HepG2 (cell line): ENCODE measurements around the gene JMJD8. TPM values are rescaled to one million over a fixed set of nuclear protein-coding genes. Genes with fewer than 3 reads are reported as not detected.
A peak's percentile ranks its signal among the peaks of the same experiment; 100 is the strongest.

Source experiments
- ATAC-seq: fragments of 200-7000 bp; cut with Tn5 transposase; 3 replicates; pipeline ENCODE4 v1.9.1; 2020; ENCODE audit warnings: mild to moderate bottlenecking, moderate library complexity
- BruUV-seq: library from RNA; stranded (reverse); fragments of 400-500 nt; replicated peaks from 2 replicates; lab custom pipeline; 2021; lab: Mats Ljungman, UMichigan
- CTCF ChIA-PET: fragments of 300-600 bp; formaldehyde crosslinking; extraction: SDS; loops from one replicate; lab custom pipeline; 2021; ENCODE audit warnings: low total read pairs, inconsistent platforms, low intra/inter-chr PET ratio; lab: Yijun Ruan, JAX
- POLR2A ChIA-PET: fragments of 350-600 bp; sonication (Branson Sonifier 250); formaldehyde crosslinking; loops from one replicate; lab custom pipeline; 2020; ENCODE audit warnings: antibody characterized with exemption, inconsistent platforms; lab: Yijun Ruan, JAX
- DNase-seq: peaks from one replicate; pipeline ENCODE4 v3.0.0-alpha.2; 2015; ENCODE audit warnings: low spot score
- FAIRE-seq: peaks from 3 replicates; lab custom pipeline; 2011; peaks lifted over from hg19 to GRCh38; lab: Jason Lieb, UNC
- H2AFZ ChIP-seq: one replicate; pipeline ENCODE4 v1.6.1; 2011; ENCODE audit warnings: low read length, inconsistent platforms
- H3K27ac ChIP-seq: fragments of 300-600 bp; 3 replicates; pipeline ENCODE4 v1.8.0; 2011; ENCODE audit warnings: mixed run types, mild to moderate bottlenecking, mixed read lengths, low read length, inconsistent platforms; ENCODE audit not compliant: insufficient read depth; ENCODE audit errors: extremely low read length
- H3K27me3 ChIP-seq, 2 experiments: fragments of 200-600 bp in 1 of 2; 2 replicates in 1 of 2; 3 replicates in 1 of 2; pipeline versions ENCODE4 v1.6.0 to v1.8.0; 2011; ENCODE audit warnings: low read length in 2 of 2, mild to moderate bottlenecking in 2 of 2, moderate library complexity in 2 of 2, inconsistent platforms in 1 of 2; ENCODE audit not compliant: insufficient read depth in 2 of 2, control insufficient read depth in 1 of 2
- H3K36me3 ChIP-seq, 2 experiments: fragments of 200-600 bp in 1 of 2; replicated peaks in 1 of 2; 2 replicates in 1 of 2; 3 replicates in 1 of 2; pipeline versions ENCODE4 v1.5.1 to v1.8.0; 2011; ENCODE audit warnings: low read length in 2 of 2, inconsistent platforms in 1 of 2; ENCODE audit not compliant: insufficient read depth in 2 of 2, control insufficient read depth in 1 of 2
- H3K4me1 ChIP-seq: 2 replicates; pipeline ENCODE4 v1.5.1; 2012; ENCODE audit warnings: low read length, inconsistent platforms; ENCODE audit not compliant: insufficient read depth
- H3K4me2 ChIP-seq: 2 replicates; pipeline ENCODE4 v1.6.0; 2011; ENCODE audit warnings: low read depth, low read length, inconsistent platforms
- H3K4me3 ChIP-seq, 3 experiments: fragments of 200-600 bp in 1 of 3; sonication (generic), shearing (Covaris generic) in 1 of 3; replicated peaks in 1 of 3; 2 replicates each; pipeline ENCODE4 v1.5.1; 2011 to 2016; ENCODE audit warnings: low read length in 3 of 3, inconsistent platforms in 2 of 3, low read depth in 2 of 3, mild to moderate bottlenecking in 2 of 3, control low read depth in 1 of 3, mixed read lengths in 1 of 3; ENCODE audit not compliant: insufficient read depth in 1 of 3
- H3K79me2 ChIP-seq: one replicate; pipeline ENCODE4 v1.6.1; 2011; ENCODE audit warnings: low read length, inconsistent platforms; ENCODE audit not compliant: insufficient read depth
- H3K9ac ChIP-seq: 2 replicates; pipeline ENCODE4 v1.6.0; 2011; ENCODE audit warnings: mild to moderate bottlenecking, low read depth, low read length, inconsistent platforms; ENCODE audit not compliant: insufficient read depth
- H3K9me3 ChIP-seq: 2 replicates; pipeline ENCODE4 v1.5.1; 2012; ENCODE audit warnings: mild to moderate bottlenecking, low read length
- H4K20me1 ChIP-seq: 2 replicates; pipeline ENCODE4 v1.6.0; 2011; ENCODE audit warnings: inconsistent platforms, mild to moderate bottlenecking, low read length, moderate library complexity; ENCODE audit not compliant: insufficient read depth
- GABPB1 ChIP-seq: IDR thresholded peaks from 2 replicates; pipeline ENCODE4 v1.6.1; 2016; ENCODE audit warnings: mild to moderate bottlenecking, missing genetic modification reagents, moderate library complexity, missing compliant biosample characterization
- HNRNPLL ChIP-seq: fragments of 200-400 bp; formaldehyde crosslinking; IDR thresholded peaks from 2 replicates; pipeline ENCODE4 v1.6.1; 2017; ENCODE audit warnings: mild to moderate bottlenecking, low read depth, low read length; ENCODE audit not compliant: poor library complexity, severe bottlenecking
- KDM1A ChIP-seq: IDR thresholded peaks from 2 replicates; pipeline ENCODE4 v1.6.1; 2016; ENCODE audit warnings: missing compliant biosample characterization
- KLF15 ChIP-seq: sonication (generic); formaldehyde crosslinking; IDR thresholded peaks from 2 replicates; pipeline ENCODE4 v1.8.1; 2023; ENCODE audit warnings: borderline replicate concordance, mild to moderate bottlenecking, inconsistent platforms, missing genetic modification reagents, mixed read lengths
- MAFK ChIP-seq, 2 experiments: IDR thresholded peaks in 1 of 2; conservative IDR thresholded peaks in 1 of 2; 2 replicates each; pipeline ENCODE4 v1.6.1; 2011; ENCODE audit warnings: improper control_type of control experiment in 2 of 2, low read length in 2 of 2
- RAD21 ChIP-seq: fragments of 450-650 bp; formaldehyde crosslinking; IDR thresholded peaks from 2 replicates; pipeline ENCODE4 v1.5.0; 2020; ENCODE audit warnings: mild to moderate bottlenecking
- RFXAP ChIP-seq: sonication (generic); formaldehyde crosslinking; IDR thresholded peaks from 2 replicates; pipeline ENCODE4 v1.4.0; 2020; ENCODE audit warnings: missing genetic modification reagents, borderline replicate concordance
- ZBTB38 ChIP-seq: sonication (generic); formaldehyde crosslinking; IDR thresholded peaks from 2 replicates; pipeline ENCODE4 v1.5.1; 2020; ENCODE audit warnings: mild to moderate bottlenecking, missing genetic modification reagents
- ZNF3 ChIP-seq: IDR thresholded peaks from 2 replicates; pipeline ENCODE4 v1.7.0; 2017; ENCODE audit warnings: inconsistent platforms
- ZNF556 ChIP-seq: sonication (generic); formaldehyde crosslinking; IDR thresholded peaks from 2 replicates; pipeline ENCODE4 v1.4.0; 2020; ENCODE audit warnings: mild to moderate bottlenecking, missing genetic modification reagents, borderline replicate concordance
- ZNF567 ChIP-seq: sonication (generic); formaldehyde crosslinking; IDR thresholded peaks from 2 replicates; pipeline ENCODE4 v1.8.1; 2023; ENCODE audit warnings: mild to moderate bottlenecking, missing genetic modification reagents, borderline replicate concordance
- ZNF687 ChIP-seq: sonication (generic); formaldehyde crosslinking; IDR thresholded peaks from 2 replicates; pipeline ENCODE4 v1.5.1; 2020; ENCODE audit warnings: mild to moderate bottlenecking, missing genetic modification reagents, moderate library complexity
- ZNF788 ChIP-seq: sonication (generic); formaldehyde crosslinking; IDR thresholded peaks from 2 replicates; pipeline ENCODE4 v1.5.0; 2020; ENCODE audit warnings: mild to moderate bottlenecking, missing genetic modification reagents, borderline replicate concordance
- WGBS: methylation state at CpG from one replicate; pipeline ENCODE4 v1.1.6; 2017; ENCODE audit warnings: low lambda C conversion rate; 5-methylcytosine and 5-hydroxymethylcytosine counted together
- in situ Hi-C: cut with HindIII; loops from 2 replicates; pipeline ENCODE4 v1.10.0; 2017; ENCODE audit warnings: low pct_unique_long_range_greater_than_20kb; ENCODE audit not compliant: extremely low pct_ligation_motif_present
- intact Hi-C: fragments of 100-400 bp; cut with micrococcal nuclease; formaldehyde crosslinking; loops from one replicate; pipeline ENCODE4 v1.10.0; 2022; ENCODE audit not compliant: unreplicated experiment
- polyA plus RNA-seq, 8 experiments: library from polyadenylated mRNA; depleted of rRNA in 3 of 8; stranded (reverse) in 7 of 8; unstranded in 1 of 8; fragments of >200 nt; fragmentation: Illumina TruSeq in 4 of 8; extraction: Trizol in 4 of 8; gene quantifications; 2 replicates each; pipeline versions ENCODE4 v1.2.1 to v1.2.3, GENCODE V29; 2011 to 2016; ENCODE audit warnings: low read depth in 4 of 8, missing spikeins in 1 of 8, mixed read lengths in 1 of 8; ENCODE audit not compliant: insufficient read depth in 1 of 8
- total RNA-seq, 5 experiments: library from RNA; depleted of rRNA; stranded (reverse); fragments of >200 nt; fragmentation: Illumina TruSeq; extraction: Trizol; gene quantifications; 2 replicates each; pipeline ENCODE4 v1.2.3, GENCODE V29; 2016; ENCODE audit warnings: low read depth in 1 of 5
- TF ChIP-seq, protein P1 (sequence below): sonication (generic); formaldehyde crosslinking; IDR thresholded peaks from 2 replicates; pipeline ENCODE4 v1.4.0; 2020; ENCODE audit warnings: missing genetic modification reagents
- TF ChIP-seq, protein P2 (sequence below): sonication (generic); formaldehyde crosslinking; IDR thresholded peaks from 2 replicates; pipeline ENCODE4 v1.5.0; 2020; ENCODE audit warnings: mild to moderate bottlenecking, missing genetic modification reagents, moderate library complexity

Gene JMJD8
- total and polyA plus RNA-seq, 2 of the 13 experiments (the other 11 are each of a cell fraction or from before 2014, with no cell fraction given), result 2.6 to 11.8 TPM

DNA sequence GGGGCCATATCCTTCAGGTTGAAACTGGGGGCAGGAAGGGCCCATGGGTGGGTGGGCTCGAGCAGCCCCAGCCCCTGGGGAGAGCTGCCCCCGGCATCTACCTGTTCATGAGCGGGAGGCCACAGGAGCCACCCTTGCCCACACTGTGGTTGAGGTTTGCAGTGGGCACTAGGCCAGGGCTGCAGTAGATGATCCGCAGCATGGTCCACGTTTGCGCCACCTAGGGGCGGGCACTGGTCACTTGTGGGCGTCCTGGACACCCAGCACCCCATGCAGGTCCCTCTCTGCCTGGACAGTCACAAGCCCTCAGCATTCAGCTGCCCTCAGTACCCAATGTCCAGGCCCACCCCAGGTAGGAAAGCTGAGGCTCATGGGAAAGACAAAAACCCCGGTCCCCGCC is 1.8 kb upstream of the JMJD8 start:
- DNase-seq (peak; percentile 41), FAIRE-seq (no peak), ATAC-seq (peak; percentile 63)
- WGBS, result 71% methylated on average over 8 of the region's 10 CpGs
- intact Hi-C loops (no loop called here), in situ Hi-C loops (no loop called here)
- H3K9ac ChIP-seq, result no peak overlapping the region
- BruUV-seq, result no TSS peak
- no peaks in the 10 kb centered on the region; a peak in 1 of 5 replicates for H3K27me3 ChIP-seq
- no peaks in the 10 kb centered on the region for H3K9me3 ChIP-seq
- peaks cover 31% of the 10 kb centered on the region for H3K4me1 ChIP-seq
- H4K20me1 ChIP-seq, result 0 out of 2 replicates have a peak, but pooled peaks cover 3% of the 10 kb centered on the region
- H3K36me3 ChIP-seq, result peaks cover 11 to 20% of the 10 kb centered on the region in 2 experiments; a peak in 4 of 5 replicates
- no peak overlapping the region for H3K4me3 ChIP-seq
- H3K4me2 ChIP-seq, result no peak overlapping the region
- H3K27ac ChIP-seq, result no peak overlapping the region
- peaks cover 15% of the 10 kb centered on the region for H3K79me2 ChIP-seq
- no peak overlapping the region for H2AFZ ChIP-seq
- ChIA-PET POLR2A (interaction anchor here (1.2 kb wide), 1 partner anchor 34 kb away, joined by 3 read pairs; the partner anchor contains the start of gene ANTKMT), CTCF (interaction anchor here (1.1 to 1.5 kb wide), 2 partner anchors 18 to 75 kb away, joined by 3 to 4 read pairs; partner anchors contain the start of gene RHOT2)
- no peak for TF ChIP-seq ZNF567
- 0 out of 2 replicates have a peak, but pooled peaks have one; percentile 12 for TF ChIP-seq RAD21 (CRISPR knock-in tag)
- TF ChIP-seq KDM1A (CRISPR knock-in tag), result no peak
- TF ChIP-seq, protein P1, sequence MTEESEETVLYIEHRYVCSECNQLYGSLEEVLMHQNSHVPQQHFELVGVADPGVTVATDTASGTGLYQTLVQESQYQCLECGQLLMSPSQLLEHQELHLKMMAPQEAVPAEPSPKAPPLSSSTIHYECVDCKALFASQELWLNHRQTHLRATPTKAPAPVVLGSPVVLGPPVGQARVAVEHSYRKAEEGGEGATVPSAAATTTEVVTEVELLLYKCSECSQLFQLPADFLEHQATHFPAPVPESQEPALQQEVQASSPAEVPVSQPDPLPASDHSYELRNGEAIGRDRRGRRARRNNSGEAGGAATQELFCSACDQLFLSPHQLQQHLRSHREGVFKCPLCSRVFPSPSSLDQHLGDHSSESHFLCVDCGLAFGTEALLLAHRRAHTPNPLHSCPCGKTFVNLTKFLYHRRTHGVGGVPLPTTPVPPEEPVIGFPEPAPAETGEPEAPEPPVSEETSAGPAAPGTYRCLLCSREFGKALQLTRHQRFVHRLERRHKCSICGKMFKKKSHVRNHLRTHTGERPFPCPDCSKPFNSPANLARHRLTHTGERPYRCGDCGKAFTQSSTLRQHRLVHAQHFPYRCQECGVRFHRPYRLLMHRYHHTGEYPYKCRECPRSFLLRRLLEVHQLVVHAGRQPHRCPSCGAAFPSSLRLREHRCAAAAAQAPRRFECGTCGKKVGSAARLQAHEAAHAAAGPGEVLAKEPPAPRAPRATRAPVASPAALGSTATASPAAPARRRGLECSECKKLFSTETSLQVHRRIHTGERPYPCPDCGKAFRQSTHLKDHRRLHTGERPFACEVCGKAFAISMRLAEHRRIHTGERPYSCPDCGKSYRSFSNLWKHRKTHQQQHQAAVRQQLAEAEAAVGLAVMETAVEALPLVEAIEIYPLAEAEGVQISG (CRISPR knock-in tag), result peak; percentile 82
- TF ChIP-seq ZBTB38 (CRISPR knock-in tag), result 0 out of 2 replicates have a peak, but pooled peaks have one; percentile 30
- TF ChIP-seq ZNF687 (CRISPR knock-in tag), result 0 out of 2 replicates have a peak, but pooled peaks have one; percentile 28
- no peak for TF ChIP-seq RFXAP (CRISPR knock-in tag)
- 0 out of 2 replicates have a peak, but pooled peaks have one; percentile 21 for TF ChIP-seq GABPB1 (CRISPR knock-in tag)
- TF ChIP-seq HNRNPLL, result peak; percentile 25
- no peak for TF ChIP-seq ZNF556
- TF ChIP-seq ZNF788 (CRISPR knock-in tag), result peak; percentile 20; the same call in 1 of the 2 replicates
- no peak for TF ChIP-seq MAFK (conservative IDR thresholded peaks at IDR 0.05 in 1 of 2, IDR thresholded peaks at IDR 0.05 in 1 of 2; ENCODE audit: low read length in 2 of 2)
- TF ChIP-seq, protein P2, sequence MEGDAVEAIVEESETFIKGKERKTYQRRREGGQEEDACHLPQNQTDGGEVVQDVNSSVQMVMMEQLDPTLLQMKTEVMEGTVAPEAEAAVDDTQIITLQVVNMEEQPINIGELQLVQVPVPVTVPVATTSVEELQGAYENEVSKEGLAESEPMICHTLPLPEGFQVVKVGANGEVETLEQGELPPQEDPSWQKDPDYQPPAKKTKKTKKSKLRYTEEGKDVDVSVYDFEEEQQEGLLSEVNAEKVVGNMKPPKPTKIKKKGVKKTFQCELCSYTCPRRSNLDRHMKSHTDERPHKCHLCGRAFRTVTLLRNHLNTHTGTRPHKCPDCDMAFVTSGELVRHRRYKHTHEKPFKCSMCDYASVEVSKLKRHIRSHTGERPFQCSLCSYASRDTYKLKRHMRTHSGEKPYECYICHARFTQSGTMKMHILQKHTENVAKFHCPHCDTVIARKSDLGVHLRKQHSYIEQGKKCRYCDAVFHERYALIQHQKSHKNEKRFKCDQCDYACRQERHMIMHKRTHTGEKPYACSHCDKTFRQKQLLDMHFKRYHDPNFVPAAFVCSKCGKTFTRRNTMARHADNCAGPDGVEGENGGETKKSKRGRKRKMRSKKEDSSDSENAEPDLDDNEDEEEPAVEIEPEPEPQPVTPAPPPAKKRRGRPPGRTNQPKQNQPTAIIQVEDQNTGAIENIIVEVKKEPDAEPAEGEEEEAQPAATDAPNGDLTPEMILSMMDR (CRISPR knock-in tag), result peak; percentile 74
- TF ChIP-seq KLF15 (CRISPR knock-in tag), result no peak
- TF ChIP-seq ZNF3 (CRISPR knock-in tag), result no peak
